HG02981 (cell line): ENCODE data around the gene RETREG3.
"Not testable (repeated sequence)": the region's sequence is repeated elsewhere in the genome, so short reads cannot be mapped to it uniquely, and the experiment has no call there.

Source experiments
- ATAC-seq: cut with Tn5 transposase; IDR thresholded peaks from one replicate; pipeline ENCODE4 v1.9.1; 2021; ENCODE audit warnings: mild to moderate bottlenecking, moderate library complexity; ENCODE audit not compliant: unreplicated experiment

The RETREG3 gene

DNA sequence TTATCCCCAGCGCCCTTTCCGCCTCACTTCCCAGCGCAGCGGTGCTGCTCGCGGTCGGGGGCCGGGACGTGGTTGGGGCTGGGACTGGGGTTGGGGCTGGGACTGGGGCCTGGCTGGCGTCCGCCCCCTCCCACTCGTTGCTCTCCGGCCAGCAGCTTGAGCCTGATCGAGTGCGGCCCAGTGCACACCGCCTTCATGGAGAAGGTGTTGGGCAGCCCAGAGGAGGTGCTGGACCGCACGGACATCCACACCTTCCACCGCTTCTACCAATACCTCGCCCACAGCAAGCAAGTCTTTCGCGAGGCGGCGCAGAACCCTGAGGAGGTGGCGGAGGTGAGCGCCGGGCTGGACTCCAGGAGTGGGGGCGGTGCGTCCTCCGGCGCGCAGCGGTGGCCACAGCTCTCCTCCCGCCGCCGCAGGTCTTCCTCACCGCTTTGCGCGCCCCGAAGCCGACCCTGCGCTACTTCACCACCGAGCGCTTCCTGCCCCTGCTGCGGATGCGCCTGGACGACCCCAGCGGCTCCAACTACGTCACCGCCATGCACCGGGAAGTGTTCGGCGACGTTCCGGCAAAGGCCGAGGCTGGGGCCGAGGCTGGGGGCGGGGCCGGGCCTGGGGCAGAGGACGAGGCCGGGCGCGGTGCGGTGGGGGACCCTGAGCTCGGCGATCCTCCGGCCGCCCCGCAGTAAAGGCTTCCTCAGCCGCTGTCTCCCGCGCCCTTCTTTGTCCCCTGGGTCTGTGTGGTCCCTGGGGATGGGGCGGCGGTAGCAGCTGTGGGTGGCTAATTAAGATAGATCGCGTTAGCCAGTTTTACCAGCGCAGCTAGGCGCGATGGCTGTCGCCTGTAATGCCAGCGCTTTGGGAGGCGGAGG lies 54.7 kb downstream of the RETREG3 start:
- ATAC-seq, result peak; percentile 76

DNA sequence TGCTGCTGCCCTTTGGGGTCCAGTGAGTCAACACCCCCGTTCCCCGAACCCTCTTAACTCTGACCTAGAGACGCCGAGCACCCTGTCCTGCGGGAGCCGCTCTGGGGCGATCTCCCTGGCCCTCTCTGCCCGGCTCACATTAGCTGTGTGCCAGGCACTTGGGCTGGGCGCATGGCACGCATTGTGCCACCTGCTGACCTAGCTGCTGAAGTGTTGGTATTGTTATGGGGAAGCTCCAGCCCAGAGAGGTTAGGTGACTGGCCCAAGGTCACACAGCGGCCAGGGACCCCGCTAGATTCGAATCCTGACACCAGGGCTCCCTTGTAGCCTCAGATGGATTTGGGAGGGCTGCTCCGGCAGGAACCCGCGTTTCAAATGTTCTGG lies 55.3 kb downstream of the RETREG3 start:
- ATAC-seq, result no peak

DNA sequence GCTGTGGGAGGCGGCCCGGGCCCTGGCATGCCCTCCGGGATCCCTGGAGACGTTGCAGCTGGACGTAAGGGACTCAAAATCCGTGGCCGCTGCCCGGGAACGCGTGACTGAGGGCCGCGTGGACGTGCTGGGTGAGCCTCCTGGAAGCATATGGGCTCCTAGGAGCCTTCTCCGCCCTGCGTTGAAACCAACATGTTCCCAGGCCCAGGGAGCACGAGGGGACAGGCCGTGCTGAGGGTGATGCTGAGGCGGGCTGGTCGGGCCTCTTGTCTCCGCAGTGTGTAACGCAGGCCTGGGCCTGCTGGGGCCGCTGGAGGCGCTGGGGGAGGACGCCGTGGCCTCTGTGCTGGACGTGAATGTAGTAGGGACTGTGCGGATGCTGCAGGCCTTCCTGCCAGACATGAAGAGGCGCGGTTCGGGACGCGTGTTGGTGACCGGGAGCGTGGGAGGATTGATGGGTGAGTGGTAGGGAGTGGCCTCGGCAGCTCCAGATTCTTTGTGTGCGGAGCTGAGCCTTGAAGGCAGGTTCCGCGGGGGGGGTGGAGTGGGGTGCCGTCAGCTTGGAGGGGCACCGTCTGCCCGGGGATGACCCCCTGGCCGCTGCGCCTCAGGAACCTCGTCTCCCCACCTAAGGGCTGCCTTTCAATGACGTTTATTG lies 55.9 kb downstream of the RETREG3 start:
- ATAC-seq, result no peak

DNA sequence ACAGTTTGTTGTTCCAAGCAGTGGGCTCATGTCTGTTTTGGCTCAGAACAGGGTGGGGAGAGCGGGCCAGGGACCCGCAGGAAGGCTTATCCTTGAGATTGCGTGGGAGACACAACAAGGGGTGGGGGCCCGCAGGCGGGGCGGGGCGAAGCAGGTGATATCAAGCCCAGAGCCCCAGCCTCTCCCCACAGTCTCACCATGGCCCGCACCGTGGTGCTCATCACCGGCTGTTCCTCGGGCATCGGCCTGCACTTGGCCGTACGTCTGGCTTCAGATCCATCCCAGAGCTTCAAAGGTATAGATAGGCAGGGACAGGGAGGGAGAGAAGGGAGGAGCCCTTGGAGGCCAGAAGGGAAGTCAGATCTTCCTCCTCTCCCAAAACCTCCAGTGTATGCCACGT lies 56.4 kb downstream of the RETREG3 start, which contains the start of gene HSD17B1:
Gene HSD17B1 (plus strand): TSS at position 188 of the 400 bp plus-strand sequence. CDS start 11 bp downstream, at position 199.
- not testable (repeated sequence) for ATAC-seq

DNA sequence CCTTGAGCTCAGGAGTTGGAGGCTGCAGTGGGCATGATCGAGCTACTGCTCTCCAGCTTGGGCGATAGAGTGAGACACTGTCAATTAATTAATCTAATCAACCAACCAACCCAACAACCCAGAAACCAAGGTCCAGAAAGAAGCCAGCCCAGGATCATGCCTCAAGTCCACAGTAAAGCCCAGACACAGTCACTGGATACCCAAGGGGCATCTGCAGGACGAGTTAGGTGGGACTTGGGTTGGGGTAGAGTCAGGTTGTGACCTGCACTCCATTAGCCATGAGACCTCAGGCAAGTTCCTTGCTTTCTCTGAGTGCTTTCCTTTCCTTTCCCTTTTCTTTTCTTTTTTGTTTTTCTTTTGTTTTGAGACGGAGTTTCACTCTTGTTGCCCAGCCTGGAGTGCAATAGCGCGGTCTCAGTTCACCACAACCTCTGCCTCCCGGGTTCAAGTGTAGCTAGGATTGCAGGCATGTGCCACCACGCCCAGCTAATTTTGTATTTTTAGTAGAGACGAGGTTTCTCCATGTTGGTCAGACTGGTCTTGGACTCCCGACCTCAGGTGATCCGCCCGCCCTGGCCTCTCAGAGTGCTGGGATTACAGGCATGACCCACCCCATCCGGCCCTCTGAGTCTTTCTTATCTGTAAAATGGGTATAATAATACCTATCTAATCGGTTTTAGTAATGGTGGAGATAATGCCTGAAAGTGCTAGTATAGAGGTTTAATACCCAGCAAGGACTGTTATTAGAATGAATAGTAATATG lies 60.0 kb downstream of the RETREG3 start:
- ATAC-seq, result no peak

DNA sequence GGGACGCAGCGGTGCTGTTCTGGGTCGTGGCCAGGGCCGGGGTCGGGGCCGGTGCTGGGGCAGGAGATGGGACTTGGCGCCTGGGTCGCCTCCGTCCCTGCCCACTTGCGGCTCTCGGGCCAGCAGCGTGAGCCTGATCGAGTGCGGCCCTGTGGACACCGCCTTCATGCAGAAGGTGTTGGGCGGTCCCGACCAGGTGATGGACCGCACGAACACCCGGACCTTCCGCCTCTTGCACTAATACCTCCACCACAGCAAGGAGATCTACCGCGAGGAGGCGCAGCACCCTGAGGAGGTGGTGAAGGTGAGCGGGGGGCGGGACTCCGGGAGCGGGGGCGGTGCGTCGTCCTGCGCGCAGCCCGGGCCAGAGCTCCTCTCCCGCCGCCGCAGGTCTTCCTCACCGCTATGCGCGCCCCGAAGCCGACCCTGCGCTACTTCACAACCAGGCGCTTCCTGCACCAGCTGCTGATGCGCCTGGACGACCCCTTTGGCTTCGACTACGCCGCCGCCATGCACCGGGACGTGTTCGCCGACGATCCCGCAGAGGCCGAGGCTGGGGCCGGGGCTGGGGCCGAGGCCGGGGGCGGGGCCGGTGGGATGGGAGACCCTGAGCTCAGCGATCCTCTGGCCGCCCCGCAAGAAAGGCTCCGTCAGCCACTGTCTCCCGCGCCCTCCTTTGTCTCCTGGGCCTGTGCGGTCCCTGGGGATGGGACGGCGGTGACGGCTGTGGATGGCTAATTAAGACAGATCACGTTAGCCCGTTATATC lies 60.9 kb downstream of the RETREG3 start:
- peak; percentile 54 for ATAC-seq

DNA sequence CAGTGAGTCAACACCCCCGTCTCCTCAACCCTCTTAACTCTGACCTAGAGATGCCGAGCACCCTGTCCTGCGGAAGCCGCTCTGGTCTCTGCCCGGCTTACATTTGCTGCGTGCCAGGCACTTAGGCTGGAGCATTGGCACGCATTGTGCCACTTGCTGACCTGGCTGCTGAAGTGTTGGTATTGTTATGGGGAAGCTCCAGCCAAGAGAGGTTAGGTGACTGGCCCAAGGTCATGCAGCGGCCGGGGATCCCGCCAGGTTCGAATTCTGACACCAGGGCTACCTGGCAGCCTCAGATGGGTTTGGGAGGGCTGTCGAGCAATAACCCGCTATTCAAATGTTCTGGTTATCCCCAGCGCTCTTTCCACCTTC lies 61.5 kb downstream of the RETREG3 start:
- ATAC-seq, result no peak

DNA sequence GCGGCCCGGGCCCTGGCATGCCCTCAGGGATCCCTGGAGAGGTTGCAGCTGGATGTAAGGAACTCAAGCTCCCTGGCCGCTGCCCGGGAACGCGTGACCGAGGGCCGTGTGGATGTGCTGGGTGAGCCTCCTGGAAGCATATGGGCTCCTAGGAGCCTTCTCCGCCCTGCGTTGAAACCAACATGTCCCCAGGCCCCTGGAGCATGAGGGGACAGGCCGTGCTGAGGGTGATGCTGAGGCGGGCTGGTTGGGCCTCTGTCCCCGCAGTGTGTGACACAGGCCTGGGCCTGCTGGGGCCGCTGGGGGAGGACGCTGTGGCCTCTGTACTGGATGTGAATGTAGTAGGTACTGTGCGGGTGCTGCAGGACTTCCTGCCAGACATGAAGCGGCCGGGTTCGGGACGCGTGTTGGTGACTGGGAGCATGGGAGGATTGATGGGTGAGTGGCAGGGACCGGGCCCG lies 62.1 kb downstream of the RETREG3 start:
- no peak for ATAC-seq

DNA sequence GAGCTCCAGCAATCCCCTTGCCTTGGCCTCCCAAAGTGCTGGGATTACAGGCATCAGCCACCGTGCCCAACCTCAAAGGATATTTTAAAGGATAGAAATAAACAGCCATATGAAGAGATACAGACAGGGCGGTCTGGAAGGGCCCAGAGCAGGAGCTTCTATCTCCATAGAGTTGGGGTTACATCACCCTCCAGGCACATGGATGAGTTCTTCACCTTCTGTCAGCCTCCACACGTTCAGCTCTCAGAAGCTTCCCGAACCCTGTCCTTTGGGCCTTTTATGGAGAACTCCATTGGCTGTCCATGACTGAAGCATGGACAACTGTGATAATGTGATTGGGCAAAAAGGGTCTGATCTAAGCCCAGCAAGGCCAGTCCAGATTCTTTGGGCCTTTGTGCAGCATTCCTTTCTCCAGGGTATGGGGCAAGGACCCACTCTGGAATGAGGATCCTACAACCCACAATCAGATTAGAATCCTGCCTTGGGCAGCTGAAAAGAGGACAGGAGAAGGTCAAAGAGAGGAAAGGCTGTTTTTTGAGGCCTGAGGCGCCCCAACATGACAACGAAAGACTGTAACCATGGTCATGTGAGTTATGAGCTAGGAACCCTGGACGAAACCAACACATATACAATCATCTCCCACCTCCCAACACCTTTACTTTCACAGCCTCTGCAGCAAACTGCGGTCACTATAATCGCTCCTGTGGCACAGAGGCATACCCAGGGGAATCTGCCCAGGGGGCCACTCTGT lies 63.2 kb downstream of the RETREG3 start:
- not testable (repeated sequence) for ATAC-seq

DNA sequence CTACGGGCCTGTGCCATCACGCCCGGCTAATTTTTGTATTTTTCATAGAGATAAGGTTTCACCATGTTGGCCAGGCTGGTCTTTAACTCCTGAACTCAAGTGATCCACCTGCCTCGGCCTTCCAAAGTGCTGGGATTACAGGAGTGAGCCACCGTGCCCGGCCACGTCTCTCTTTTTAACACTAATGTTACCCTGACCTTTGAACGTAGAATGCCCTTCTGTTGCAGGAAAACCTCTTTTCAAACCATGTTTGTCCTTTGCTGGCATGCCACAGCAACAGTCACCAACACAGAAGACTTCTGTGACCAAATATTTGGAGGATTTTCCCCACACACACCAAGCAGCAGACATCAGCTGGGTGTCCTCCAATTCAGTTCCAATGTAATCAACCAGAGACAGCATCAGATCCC lies 64.3 kb downstream of the RETREG3 start:
- no peak for ATAC-seq

DNA sequence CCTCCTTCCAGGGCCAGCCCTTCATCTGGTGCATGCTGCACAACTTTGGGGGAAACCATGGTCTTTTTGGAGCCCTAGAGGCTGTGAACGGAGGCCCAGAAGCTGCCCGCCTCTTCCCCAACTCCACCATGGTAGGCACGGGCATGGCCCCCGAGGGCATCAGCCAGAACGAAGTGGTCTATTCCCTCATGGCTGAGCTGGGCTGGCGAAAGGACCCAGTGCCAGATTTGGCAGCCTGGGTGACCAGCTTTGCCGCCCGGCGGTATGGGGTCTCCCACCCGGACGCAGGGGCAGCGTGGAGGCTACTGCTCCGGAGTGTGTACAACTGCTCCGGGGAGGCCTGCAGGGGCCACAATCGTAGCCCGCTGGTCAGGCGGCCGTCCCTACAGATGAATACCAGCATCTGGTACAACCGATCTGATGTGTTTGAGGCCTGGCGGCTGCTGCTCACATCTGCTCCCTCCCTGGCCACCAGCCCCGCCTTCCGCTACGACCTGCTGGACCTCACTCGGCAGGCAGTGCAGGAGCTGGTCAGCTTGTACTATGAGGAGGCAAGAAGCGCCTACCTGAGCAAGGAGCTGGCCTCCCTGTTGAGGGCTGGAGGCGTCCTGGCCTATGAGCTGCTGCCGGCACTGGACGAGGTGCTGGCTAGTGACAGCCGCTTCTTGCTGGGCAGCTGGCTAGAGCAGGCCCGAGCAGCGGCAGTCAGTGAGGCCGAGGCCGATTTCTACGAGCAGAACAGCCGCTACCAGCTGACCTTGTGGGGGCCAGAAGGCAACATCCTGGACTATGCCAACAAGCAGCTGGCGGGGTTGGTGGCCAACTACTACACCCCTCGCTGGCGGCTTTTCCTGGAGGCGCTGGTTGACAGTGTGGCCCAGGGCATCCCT lies 65.7 kb downstream of the RETREG3 start:
- no peak for ATAC-seq

DNA sequence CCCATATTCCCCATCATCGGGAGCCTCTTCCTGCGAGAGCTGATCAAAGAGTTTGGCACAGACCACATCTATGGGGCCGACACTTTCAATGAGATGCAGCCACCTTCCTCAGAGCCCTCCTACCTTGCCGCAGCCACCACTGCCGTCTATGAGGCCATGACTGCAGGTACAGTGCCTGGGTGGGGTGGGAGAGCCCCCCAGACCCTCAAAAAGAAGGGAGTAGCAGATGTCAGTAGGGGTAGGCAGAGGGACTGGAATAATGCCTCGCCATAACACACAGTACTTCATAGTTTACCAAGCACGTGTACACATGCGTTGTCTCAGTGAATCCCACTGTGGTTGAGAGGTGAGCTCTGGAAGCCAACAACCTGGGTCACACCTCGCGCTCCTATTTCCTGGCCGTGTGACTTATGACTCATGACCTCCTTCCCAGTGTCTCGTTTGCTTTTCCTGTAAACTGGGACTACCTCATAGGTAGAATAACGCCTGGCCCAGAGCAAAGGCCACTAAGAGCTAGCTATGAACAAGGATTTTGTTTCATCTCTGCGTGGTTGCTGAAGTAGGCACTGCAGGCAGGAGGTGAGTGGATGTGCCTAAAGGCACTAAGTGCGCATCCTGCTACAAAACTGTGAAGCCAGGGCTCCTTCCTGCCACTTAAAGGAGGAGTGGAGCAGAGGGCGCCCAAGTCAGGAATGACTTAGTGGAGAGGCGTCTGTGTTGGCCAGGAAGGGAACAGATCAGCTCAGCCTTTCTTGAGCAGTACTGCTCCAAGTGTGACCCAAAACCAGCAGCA lies 67.9 kb downstream of the RETREG3 start:
- no peak for ATAC-seq

DNA sequence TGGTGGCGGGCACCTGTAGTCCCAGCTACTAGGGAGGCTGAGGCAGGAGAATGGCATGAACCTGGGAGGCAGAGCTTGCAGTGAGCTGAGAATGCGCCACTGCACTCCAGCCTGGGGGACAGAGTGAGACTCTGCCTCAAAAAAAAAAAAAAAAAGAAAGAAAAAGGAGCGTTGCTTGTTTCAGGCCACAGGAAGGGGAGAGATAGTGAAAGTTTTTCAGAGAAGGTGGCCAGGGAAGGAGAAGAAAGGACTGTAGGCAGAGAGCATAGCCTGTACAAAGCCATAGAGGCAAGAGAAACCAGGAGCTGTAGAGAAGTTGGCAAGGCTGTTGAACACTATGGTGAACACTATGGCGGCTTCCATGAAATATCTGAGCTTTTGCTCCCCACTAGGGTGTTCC lies 68.6 kb downstream of the RETREG3 start:
- ATAC-seq, result not testable (repeated sequence)

DNA sequence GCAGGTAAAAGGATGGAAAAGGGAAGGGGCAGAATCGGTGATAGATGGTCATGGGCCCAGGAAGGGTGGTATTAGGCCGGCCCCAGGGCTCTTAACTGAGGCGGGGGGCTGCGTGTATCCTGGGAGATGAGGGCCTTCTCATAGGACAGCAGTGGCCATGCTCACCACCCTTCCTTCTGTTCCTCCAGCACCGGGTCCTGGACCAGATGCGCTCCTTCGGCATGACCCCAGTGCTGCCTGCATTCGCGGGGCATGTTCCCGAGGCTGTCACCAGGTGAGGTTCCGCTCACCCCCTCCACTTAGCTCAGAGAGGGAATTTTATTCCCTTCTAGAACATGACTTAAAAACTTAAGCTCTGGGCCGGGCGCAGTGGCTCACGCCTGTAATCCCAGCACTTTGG lies 70.7 kb downstream of the RETREG3 start:
- no peak for ATAC-seq

DNA sequence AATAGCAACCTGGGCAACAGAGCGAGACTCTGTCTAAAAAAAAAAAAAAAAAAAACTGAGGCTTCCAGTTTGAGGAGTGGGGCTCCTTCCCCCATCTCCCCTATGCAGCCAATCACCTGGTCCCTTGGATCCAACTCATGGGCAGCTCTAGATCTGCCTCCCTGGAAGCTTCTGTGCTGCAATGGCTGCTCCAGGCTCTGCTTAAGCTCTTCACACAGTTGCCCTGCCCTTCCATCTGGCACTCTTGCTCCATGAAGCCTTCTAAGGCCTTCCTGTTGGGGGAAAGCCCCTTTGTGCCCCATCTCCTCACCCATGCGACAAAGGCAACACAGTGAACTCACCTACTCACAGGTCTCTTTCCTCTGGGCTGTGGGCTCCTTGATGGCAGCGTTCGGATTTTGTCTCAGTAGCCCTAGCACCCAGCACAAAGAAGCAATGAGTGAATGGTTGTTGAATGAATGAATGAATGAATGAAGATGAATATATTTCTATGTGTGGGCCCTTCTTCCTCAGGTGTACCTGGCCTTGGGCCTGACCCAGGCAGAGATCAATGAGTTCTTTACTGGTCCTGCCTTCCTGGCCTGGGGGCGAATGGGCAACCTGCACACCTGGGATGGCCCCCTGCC lies 71.2 kb downstream of the RETREG3 start:
- ATAC-seq, result no peak

DNA sequence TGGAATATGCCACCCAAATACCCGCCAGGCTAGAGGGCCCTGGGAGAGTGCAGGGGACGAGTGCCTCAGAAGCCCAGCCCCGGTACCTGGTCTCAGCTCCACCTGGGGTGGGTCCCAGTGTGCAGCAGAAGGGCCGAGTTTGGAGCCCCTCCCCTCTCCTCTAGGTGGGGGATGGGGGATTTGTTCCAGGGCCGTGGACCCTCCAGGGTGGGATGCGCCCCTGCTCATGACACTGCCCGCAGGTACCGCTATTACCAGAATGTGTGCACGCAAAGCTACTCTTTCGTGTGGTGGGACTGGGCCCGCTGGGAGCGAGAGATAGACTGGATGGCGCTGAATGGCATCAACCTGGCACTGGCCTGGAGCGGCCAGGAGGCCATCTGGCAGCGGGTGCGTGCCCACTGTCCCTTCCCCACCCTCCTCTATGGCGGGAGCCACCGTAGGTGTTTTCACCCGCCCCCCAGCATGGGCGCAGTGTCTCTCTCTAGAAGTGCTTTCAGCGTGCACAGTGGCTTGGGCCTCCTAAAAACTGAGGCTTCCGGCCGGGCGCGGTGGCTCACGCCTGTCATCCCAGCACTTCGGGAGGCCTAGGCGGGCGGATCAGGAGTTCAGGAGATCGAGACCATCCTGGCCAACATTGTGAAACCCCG lies 71.9 kb downstream of the RETREG3 start:
- ATAC-seq, result no peak
